ENCODE measurements around the gene CASKIN1.

DNA sequence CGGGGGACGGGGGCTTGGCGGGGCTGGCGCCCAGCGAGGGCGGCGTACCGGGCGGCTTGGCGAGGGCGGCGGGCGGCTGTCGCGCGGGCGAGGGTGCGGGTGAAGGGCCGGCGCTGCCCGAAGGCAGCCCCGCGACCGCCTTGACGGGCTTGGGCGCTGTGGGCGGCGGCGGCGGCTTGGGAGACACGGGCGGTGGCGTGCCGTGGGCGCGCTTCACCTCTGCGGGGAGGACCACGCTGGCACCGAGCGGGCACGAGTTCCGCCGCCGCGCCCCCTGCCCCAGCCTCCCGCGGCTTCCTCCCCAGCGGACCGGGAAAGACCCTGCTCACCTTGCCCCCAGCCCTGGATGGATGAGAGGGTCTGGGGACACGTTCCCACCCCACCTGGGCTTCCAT is 17.3 kb downstream of the CASKIN1 start:
- TF ChIP-seq, protein P1, sequence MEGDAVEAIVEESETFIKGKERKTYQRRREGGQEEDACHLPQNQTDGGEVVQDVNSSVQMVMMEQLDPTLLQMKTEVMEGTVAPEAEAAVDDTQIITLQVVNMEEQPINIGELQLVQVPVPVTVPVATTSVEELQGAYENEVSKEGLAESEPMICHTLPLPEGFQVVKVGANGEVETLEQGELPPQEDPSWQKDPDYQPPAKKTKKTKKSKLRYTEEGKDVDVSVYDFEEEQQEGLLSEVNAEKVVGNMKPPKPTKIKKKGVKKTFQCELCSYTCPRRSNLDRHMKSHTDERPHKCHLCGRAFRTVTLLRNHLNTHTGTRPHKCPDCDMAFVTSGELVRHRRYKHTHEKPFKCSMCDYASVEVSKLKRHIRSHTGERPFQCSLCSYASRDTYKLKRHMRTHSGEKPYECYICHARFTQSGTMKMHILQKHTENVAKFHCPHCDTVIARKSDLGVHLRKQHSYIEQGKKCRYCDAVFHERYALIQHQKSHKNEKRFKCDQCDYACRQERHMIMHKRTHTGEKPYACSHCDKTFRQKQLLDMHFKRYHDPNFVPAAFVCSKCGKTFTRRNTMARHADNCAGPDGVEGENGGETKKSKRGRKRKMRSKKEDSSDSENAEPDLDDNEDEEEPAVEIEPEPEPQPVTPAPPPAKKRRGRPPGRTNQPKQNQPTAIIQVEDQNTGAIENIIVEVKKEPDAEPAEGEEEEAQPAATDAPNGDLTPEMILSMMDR (IDR thresholded peaks at IDR 0.05): no peak
- TF ChIP-seq POLR2A (IDR thresholded peaks at IDR 0.05): no peak

Measured in testis (tissue), 2 donors.